PC-9 (cell line): ENCODE results near the gene RBPMS2. TPM values are rescaled to one million over a fixed set of nuclear protein-coding genes. Genes with fewer than 3 reads are reported as not detected.

Source experiments
- BruUV-seq: library from RNA; stranded (reverse); fragments of 400-500 nt; replicated peaks from 2 replicates; lab custom pipeline; 2021; lab: Mats Ljungman, UMichigan
- CTCF ChIA-PET: fragments of 300-600 bp; sonication (Branson Sonifier 250); formaldehyde crosslinking; loops from one replicate; lab custom pipeline; 2022; ENCODE audit warnings: antibody characterized with exemption; lab: Charles Lee
- POLR2A ChIA-PET: fragments of 300-600 bp; sonication (Branson Sonifier 250); formaldehyde crosslinking; loops from one replicate; lab custom pipeline; 2022; ENCODE audit warnings: antibody characterized with exemption; ENCODE audit not compliant: unreplicated experiment; lab: Charles Lee
- DNase-seq, 2 experiments: peaks; one replicate each; pipeline versions ENCODE4 v3.0.0 to v3.0.0-alpha.2; 2015 to 2022; ENCODE audit warnings: mixed read lengths in 1 of 2
- H2AFZ ChIP-seq: fragments of 200-600 bp; sonication (generic); 2 replicates; pipeline ENCODE4 v1.8.1; 2017; ENCODE audit warnings: antibody characterized with exemption
- H3F3A ChIP-seq: fragments of 200-600 bp; sonication (generic); 2 replicates; pipeline ENCODE4 v1.8.1; 2017; ENCODE audit warnings: antibody characterized with exemption, mild to moderate bottlenecking, low read depth; ENCODE audit not compliant: insufficient read depth
- H3K27ac ChIP-seq: fragments of 200-600 bp; sonication (generic); 2 replicates; pipeline ENCODE4 v1.6.1; 2016; ENCODE audit warnings: mixed run types
- H3K27me3 ChIP-seq: fragments of 200-600 bp; sonication (generic); 2 replicates; pipeline ENCODE4 v1.6.1; 2016; ENCODE audit warnings: low read depth, mixed run types; ENCODE audit not compliant: insufficient read depth
- H3K36me3 ChIP-seq: fragments of 200-600 bp; sonication (generic); 2 replicates; pipeline ENCODE4 v1.6.1; 2016; ENCODE audit warnings: low read depth, mixed run types
- H3K4me1 ChIP-seq: fragments of 200-600 bp; sonication (generic); replicated peaks from 2 replicates; pipeline ENCODE4 v1.6.1; 2016; ENCODE audit warnings: mixed run types; ENCODE audit not compliant: insufficient read depth
- H3K4me2 ChIP-seq: fragments of 200-600 bp; sonication (generic); 2 replicates; pipeline ENCODE4 v1.6.1; 2017; ENCODE audit warnings: mixed run types
- H3K4me3 ChIP-seq: fragments of 200-600 bp; sonication (generic); 2 replicates; pipeline ENCODE4 v1.6.1; 2016; ENCODE audit warnings: mixed run types
- H3K79me2 ChIP-seq: fragments of 200-600 bp; sonication (generic); 2 replicates; pipeline ENCODE4 v1.6.1; 2017; ENCODE audit warnings: low read depth, mixed run types
- H3K9me2 ChIP-seq: fragments of 200-600 bp; sonication (generic); 2 replicates; pipeline ENCODE4 v1.8.1; 2017; ENCODE audit warnings: mild to moderate bottlenecking; ENCODE audit not compliant: insufficient read depth
- H3K9me3 ChIP-seq: fragments of 200-600 bp; sonication (generic); 2 replicates; pipeline ENCODE4 v1.8.1; 2016; ENCODE audit warnings: low read depth; ENCODE audit not compliant: insufficient read depth
- H4K20me1 ChIP-seq: fragments of 200-600 bp; sonication (generic); 2 replicates; pipeline ENCODE4 v1.8.1; 2017; ENCODE audit not compliant: insufficient read depth
- EZH2 ChIP-seq: fragments of 200-600 bp; sonication (generic); IDR thresholded peaks from 2 replicates; pipeline ENCODE4 v1.8.0; 2017; ENCODE audit warnings: antibody characterized with exemption, low read depth
- intact Hi-C: fragments of 100-400 bp; cut with micrococcal nuclease; formaldehyde crosslinking; loops from one replicate; pipeline ENCODE4 v1.10.0; 2022; ENCODE audit not compliant: unreplicated experiment
- total RNA-seq: library from RNA; stranded (reverse); gene quantifications from 2 replicates; pipeline ENCODE4 v1.2.3, GENCODE V29; 2021
- TF ChIP-seq, protein P1 (sequence below): fragments of 200-600 bp; sonication (generic); conservative IDR thresholded peaks from 2 replicates; pipeline ENCODE4 v1.6.1; 2017; ENCODE audit warnings: mixed run types, antibody characterized with exemption, mild to moderate bottlenecking, moderate library complexity

The RBPMS2 gene
- total RNA-seq, 1 experiment from 2014 or later: 4.1 TPM

DNA sequence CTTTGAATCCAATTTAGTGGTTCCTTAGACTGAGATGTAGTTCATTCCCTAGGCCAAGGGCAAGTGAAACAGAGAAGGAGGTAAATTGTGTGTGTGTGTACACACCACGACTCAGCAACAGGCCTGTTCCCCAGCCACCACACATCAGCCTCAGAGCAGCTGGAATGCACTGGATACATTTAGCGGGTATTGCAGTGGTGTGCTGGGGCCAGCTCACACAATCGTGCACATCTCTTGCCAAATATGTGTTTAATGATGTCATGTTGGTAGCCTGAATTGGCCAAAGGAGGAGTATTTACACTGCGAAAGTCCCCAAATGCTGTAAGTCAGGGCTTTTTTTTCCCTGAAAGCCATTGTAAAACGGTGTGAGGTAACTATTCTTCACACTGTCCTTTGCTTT lies 82.3 kb downstream of the RBPMS2 start:
- H3K4me3 ChIP-seq: no peak overlapping the region
- no peaks in the 10 kb centered on the region; the same call in 1 of the 2 replicates for H3F3A ChIP-seq
- no peaks in the 10 kb centered on the region for H3K9me3 ChIP-seq
- ChIA-PET POLR2A (no interaction called here), CTCF (interaction anchor here (0.6 kb wide), 1 partner anchor 142 kb away, joined by 3 read pairs; no protein-coding TSS in a partner anchor)
- no peaks in the 10 kb centered on the region for H3K9me2 ChIP-seq
- no peaks in the 10 kb centered on the region for H3K27me3 ChIP-seq
- no peak overlapping the region for H2AFZ ChIP-seq
- DNase-seq: no peak
- peaks cover 18% of the 10 kb centered on the region for H3K79me2 ChIP-seq
- BruUV-seq: no TSS peak
- H3K27ac ChIP-seq: no peak overlapping the region
- no peaks in the 10 kb centered on the region for H3K36me3 ChIP-seq
- TF ChIP-seq EZH2: no peak
- TF ChIP-seq, protein P1, sequence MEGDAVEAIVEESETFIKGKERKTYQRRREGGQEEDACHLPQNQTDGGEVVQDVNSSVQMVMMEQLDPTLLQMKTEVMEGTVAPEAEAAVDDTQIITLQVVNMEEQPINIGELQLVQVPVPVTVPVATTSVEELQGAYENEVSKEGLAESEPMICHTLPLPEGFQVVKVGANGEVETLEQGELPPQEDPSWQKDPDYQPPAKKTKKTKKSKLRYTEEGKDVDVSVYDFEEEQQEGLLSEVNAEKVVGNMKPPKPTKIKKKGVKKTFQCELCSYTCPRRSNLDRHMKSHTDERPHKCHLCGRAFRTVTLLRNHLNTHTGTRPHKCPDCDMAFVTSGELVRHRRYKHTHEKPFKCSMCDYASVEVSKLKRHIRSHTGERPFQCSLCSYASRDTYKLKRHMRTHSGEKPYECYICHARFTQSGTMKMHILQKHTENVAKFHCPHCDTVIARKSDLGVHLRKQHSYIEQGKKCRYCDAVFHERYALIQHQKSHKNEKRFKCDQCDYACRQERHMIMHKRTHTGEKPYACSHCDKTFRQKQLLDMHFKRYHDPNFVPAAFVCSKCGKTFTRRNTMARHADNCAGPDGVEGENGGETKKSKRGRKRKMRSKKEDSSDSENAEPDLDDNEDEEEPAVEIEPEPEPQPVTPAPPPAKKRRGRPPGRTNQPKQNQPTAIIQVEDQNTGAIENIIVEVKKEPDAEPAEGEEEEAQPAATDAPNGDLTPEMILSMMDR: no peak
- H3K4me1 ChIP-seq: no peaks in the 10 kb centered on the region
- H4K20me1 ChIP-seq: peaks cover 22% of the 10 kb centered on the region
- intact Hi-C loops: no loop called here
- H3K4me2 ChIP-seq: no peak overlapping the region

DNA sequence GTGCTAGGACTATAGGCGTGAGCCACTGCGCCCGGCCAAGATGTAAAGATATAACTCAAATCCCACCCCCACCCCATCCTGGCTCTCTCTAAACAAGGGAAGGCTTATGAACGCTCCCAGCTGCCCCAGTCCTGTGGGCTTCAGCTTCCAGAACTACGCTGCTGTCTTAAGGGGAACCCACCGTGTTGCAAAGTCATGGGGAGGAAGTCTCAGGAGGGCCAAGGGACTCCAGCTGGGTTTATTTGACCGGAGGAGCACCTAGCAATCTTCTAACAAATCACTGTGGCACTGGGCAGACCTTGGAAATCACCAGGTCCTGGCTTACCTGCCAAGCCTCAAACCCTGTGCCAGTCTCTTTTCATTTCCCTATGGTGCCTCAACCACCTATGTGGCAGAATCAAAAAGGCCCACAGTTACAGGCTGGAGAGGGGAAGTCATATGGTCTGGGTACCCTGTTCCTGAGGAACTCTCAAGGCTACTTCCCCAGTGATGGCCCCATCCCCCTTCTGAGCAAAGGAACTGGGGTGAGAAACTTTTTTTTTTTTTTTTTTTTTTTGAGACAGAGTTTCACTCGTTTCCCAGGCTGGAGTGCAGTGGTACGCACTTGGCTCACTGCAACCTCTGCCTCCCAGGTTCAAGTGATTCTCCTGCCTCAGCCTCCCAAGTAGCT lies 83.4 kb downstream of the RBPMS2 start:
- DNase-seq: no peak
- H3K36me3 ChIP-seq: no peaks in the 10 kb centered on the region
- intact Hi-C loops: no loop called here
- no peaks in the 10 kb centered on the region for H3K9me3 ChIP-seq
- peaks cover 19% of the 10 kb centered on the region for H4K20me1 ChIP-seq
- no peak overlapping the region for H3K4me3 ChIP-seq
- ChIA-PET CTCF (interaction anchor here (0.6 kb wide), 1 partner anchor 1146 kb away, joined by 8 read pairs; no protein-coding TSS in a partner anchor), POLR2A (interaction anchor here (0.6 kb wide), 1 partner anchor 310 kb away, joined by 5 read pairs; no protein-coding TSS in a partner anchor)
- no peaks in the 10 kb centered on the region; the same call in 1 of the 2 replicates for H3F3A ChIP-seq
- no peaks in the 10 kb centered on the region for H3K4me1 ChIP-seq
- H3K79me2 ChIP-seq: 0 out of 2 replicates have a peak, but pooled peaks cover 10% of the 10 kb centered on the region
- BruUV-seq: no TSS peak
- no peaks in the 10 kb centered on the region for H3K27me3 ChIP-seq
- no peak overlapping the region for H2AFZ ChIP-seq
- H3K9me2 ChIP-seq: no peaks in the 10 kb centered on the region
- no peak overlapping the region for H3K4me2 ChIP-seq
- TF ChIP-seq, protein P1: no peak
- TF ChIP-seq EZH2: no peak
- H3K27ac ChIP-seq: no peak overlapping the region

DNA sequence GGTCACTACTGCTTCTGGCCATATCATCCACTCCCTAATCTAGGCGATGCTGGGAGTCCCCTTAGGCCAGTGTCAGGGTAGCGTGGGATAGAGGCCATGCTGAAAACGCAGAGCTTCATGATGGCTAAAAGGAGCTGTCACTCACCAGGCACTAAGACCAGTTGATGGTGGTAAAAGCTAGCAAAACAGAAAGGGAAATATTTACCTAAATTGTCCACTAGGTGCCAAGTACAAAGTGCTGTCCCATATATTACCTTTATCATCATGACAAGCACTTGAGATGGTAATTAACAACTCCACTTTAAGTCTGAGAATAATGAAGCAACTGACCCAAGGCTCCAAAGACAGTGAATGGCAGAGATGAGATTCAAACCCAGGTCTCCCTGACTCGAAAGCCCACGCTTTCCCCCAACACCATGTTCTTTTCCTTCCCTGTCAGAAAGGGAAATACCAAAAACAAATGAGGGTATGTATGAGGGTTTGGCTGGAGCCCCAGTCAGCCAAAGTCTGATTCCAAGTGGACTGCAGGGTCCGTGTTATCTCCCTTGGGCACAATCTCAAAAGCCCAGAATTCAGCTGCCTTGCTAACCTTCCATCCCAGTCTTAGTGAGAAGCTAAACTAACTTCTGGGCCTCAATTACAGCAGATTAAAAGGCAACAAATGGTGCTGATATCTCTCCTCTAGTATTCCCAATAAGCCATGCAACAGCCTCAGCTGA lies 84.7 kb downstream of the RBPMS2 start:
- Histone ChIP-seq H3K27me3 (no peaks in the 10 kb centered on the region), H3K4me3 (no peak overlapping the region), H4K20me1 (peaks cover 11% of the 10 kb centered on the region), H3K27ac (no peak overlapping the region), H3K79me2 (0 out of 2 replicates have a peak, but pooled peaks cover 6% of the 10 kb centered on the region), H3K9me3 (no peaks in the 10 kb centered on the region), H3F3A (no peaks in the 10 kb centered on the region; the same call in 1 of the 2 replicates), H3K9me2 (no peaks in the 10 kb centered on the region), H3K4me1 (no peaks in the 10 kb centered on the region), H3K36me3 (no peaks in the 10 kb centered on the region), H3K4me2 (no peak overlapping the region), H2AFZ (no peak overlapping the region)
- BruUV-seq: no TSS peak
- POLR2A ChIA-PET: no interaction called here
- CTCF ChIA-PET: interaction anchor here (1.2 kb wide), 1 partner anchor 37 kb away, joined by 4 read pairs; no protein-coding TSS in a partner anchor
- TF ChIP-seq EZH2: no peak
- TF ChIP-seq, protein P1: peak; percentile 25; the same call in 1 of the 2 replicates
- intact Hi-C loops: no loop called here
- DNase-seq: no peak
